Esophagus muscularis mucosa (tissue), 4 donors: ENCODE data around the gene ABLIM3. TPM values are rescaled to one million over a fixed set of nuclear protein-coding genes. Genes with fewer than 3 reads are reported as not detected.

ENCODE experiments used
- DNase-seq: peaks from one replicate; pipeline ENCODE4 v3.0.0-alpha.2; 2017; ENCODE audit errors: extremely low spot score
- H3K27ac ChIP-seq, 4 donors: fragments of 200-600 bp; sonication (generic); replicated peaks in 1 of 4; 1 replicate in 3 of 4; 2 replicates in 1 of 4; pipeline ENCODE4 v1.5.1; 2016 to 2019; ENCODE audit warnings: mild to moderate bottlenecking in 1 of 4
- H3K27me3 ChIP-seq, 4 donors: fragments of 200-600 bp; sonication (generic); one replicate each; pipeline versions ENCODE4 v1.5.1 to v1.6.0; 2016 to 2019
- H3K36me3 ChIP-seq, 4 donors: fragments of 200-600 bp; sonication (generic); one replicate each; pipeline ENCODE4 v1.5.1; 2016 to 2019
- H3K4me1 ChIP-seq, 4 donors: fragments of 200-600 bp; sonication (generic); one replicate each; pipeline ENCODE4 v1.5.1; 2016 to 2019
- H3K4me3 ChIP-seq, 4 donors: fragments of 200-600 bp; sonication (generic); 1 replicate in 2 of 4; 2 replicates in 2 of 4; pipeline ENCODE4 v1.5.1; 2016 to 2019; ENCODE audit warnings: mild to moderate bottlenecking in 4 of 4, moderate library complexity in 1 of 4
- H3K9me3 ChIP-seq, 4 donors: fragments of 200-600 bp; sonication (generic); 1 replicate in 3 of 4; 2 replicates in 1 of 4; pipeline ENCODE4 v1.5.1; 2016 to 2019
- EP300 ChIP-seq: sonication (generic); formaldehyde crosslinking; IDR thresholded peaks from one replicate; pipeline ENCODE4 v1.6.1; 2017; ENCODE audit warnings: antibody characterized with exemption
- POLR2A ChIP-seq: fragments of 450-650 bp; IDR thresholded peaks from one replicate; pipeline ENCODE4 v1.6.1; 2017; ENCODE audit warnings: antibody characterized with exemption, moderate library complexity, mild to moderate bottlenecking, low read depth
- POLR2AphosphoS5 ChIP-seq, 2 donors: sonication (generic); formaldehyde crosslinking; IDR thresholded peaks; one replicate each; pipeline ENCODE4 v1.6.1; 2017; ENCODE audit warnings: antibody characterized with exemption in 2 of 2
- WGBS: methylation state at CpG from one replicate; pipeline ENCODE4 v1.1.5; 2018; 5-methylcytosine and 5-hydroxymethylcytosine counted together
- intact Hi-C: fragments of 100-400 bp; cut with DNase I; formaldehyde crosslinking; loops from one replicate; pipeline ENCODE4 v1.15.1; 2023
- total RNA-seq, 4 donors: library from RNA; depleted of rRNA; stranded (reverse); fragments of >200 nt; gene quantifications; one replicate each; pipeline versions ENCODE4 v1.1.0 to v1.2.1, GENCODE V29; 2016
- TF ChIP-seq, protein P1 (sequence below), 3 experiments: fragments of 200-600 bp in 2 of 3; fragments of 450-650 bp in 1 of 3; sonication (generic) in 2 of 3; IDR thresholded peaks; one replicate each; pipeline ENCODE4 v1.5.1; 2017 to 2019; ENCODE audit warnings: antibody characterized with exemption in 3 of 3, mild to moderate bottlenecking in 2 of 3, moderate library complexity in 1 of 3

The ABLIM3 gene
- total RNA-seq, 4 donors from 2014 or later, result 40.9 to 64.5 (median 45.8) TPM

DNA sequence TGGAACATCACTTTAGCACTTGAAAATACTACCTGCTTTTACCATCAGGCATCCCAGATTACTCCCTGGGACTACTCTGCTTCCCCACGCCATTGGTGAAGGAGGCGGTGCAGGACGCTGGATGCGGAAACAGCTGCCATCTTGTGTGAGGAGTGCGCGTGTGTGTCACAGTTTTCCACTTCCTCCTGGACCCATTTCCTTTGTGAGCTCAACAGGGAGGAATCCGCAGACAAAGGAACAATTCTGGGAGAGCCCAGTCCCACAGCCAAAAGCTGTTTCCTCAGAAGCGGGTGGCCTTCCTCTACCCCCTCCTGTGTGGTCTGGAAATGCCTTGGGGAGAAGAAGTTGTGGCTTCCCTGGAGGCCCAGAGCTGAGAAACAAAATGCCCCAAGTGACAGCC, 147.1 kb downstream of the ABLIM3 start:
- no peak for DNase-seq
- Histone ChIP-seq H3K27me3 (no peaks in the 10 kb centered on the region), H3K27ac (peak overlapping the region; percentile 31 to 67 (median 56)), H3K4me3 (no peak overlapping the region), H3K36me3 (no peaks in the 10 kb centered on the region), H3K4me1 (peaks cover 23 to 67% (median 32%) of the 10 kb centered on the region in 4 donors), H3K9me3 (no peaks in the 10 kb centered on the region)
- intact Hi-C loops, result no loop called here
- TF ChIP-seq EP300 (no peak), POLR2A (no peak), POLR2AphosphoS5 (IDR thresholded peaks at IDR 0.05) (peak; percentile 35 to 50)
- WGBS, result 86% methylated on average over 8 of the region's 8 CpGs

DNA sequence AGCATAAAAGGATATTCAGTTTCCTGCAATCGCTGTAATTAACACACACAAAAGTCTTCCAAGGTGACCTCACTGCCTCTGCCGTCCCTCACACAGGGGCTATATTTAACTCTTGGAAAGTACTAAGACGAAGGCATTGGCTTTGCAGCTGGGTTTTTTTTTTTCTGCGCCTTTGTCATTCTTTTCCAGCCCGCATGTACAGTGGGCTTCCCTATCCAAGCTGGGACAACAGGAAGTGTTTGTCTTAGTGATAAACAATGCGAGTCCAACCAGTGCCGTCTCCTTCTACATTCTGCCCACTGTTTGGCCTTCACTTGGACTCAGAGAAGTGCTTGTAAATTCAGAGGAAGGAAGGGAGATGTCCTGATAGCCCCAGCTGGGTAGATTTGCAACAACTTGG, 148.0 kb downstream of the ABLIM3 start:
- no peaks in the 10 kb centered on the region for H3K36me3 ChIP-seq
- H3K9me3 ChIP-seq, result no peaks in the 10 kb centered on the region
- no peaks in the 10 kb centered on the region for H3K27me3 ChIP-seq
- no peak for DNase-seq
- peaks cover 18 to 59% (median 25%) of the 10 kb centered on the region in 4 donors for H3K4me1 ChIP-seq
- intact Hi-C loops, result no loop called here
- TF ChIP-seq POLR2A (no peak), EP300 (no peak), POLR2AphosphoS5 (IDR thresholded peaks at IDR 0.05) (no peak)
- TF ChIP-seq, protein P1, sequence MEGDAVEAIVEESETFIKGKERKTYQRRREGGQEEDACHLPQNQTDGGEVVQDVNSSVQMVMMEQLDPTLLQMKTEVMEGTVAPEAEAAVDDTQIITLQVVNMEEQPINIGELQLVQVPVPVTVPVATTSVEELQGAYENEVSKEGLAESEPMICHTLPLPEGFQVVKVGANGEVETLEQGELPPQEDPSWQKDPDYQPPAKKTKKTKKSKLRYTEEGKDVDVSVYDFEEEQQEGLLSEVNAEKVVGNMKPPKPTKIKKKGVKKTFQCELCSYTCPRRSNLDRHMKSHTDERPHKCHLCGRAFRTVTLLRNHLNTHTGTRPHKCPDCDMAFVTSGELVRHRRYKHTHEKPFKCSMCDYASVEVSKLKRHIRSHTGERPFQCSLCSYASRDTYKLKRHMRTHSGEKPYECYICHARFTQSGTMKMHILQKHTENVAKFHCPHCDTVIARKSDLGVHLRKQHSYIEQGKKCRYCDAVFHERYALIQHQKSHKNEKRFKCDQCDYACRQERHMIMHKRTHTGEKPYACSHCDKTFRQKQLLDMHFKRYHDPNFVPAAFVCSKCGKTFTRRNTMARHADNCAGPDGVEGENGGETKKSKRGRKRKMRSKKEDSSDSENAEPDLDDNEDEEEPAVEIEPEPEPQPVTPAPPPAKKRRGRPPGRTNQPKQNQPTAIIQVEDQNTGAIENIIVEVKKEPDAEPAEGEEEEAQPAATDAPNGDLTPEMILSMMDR (IDR thresholded peaks at IDR 0.05), result no peak
- WGBS, result 12% methylated on average over 6 of the region's 7 CpGs
- peak overlapping the region in 1 of 4 donors; percentile 0 for H3K4me3 ChIP-seq
- peak overlapping the region; percentile 31 to 67 (median 56) for H3K27ac ChIP-seq

DNA sequence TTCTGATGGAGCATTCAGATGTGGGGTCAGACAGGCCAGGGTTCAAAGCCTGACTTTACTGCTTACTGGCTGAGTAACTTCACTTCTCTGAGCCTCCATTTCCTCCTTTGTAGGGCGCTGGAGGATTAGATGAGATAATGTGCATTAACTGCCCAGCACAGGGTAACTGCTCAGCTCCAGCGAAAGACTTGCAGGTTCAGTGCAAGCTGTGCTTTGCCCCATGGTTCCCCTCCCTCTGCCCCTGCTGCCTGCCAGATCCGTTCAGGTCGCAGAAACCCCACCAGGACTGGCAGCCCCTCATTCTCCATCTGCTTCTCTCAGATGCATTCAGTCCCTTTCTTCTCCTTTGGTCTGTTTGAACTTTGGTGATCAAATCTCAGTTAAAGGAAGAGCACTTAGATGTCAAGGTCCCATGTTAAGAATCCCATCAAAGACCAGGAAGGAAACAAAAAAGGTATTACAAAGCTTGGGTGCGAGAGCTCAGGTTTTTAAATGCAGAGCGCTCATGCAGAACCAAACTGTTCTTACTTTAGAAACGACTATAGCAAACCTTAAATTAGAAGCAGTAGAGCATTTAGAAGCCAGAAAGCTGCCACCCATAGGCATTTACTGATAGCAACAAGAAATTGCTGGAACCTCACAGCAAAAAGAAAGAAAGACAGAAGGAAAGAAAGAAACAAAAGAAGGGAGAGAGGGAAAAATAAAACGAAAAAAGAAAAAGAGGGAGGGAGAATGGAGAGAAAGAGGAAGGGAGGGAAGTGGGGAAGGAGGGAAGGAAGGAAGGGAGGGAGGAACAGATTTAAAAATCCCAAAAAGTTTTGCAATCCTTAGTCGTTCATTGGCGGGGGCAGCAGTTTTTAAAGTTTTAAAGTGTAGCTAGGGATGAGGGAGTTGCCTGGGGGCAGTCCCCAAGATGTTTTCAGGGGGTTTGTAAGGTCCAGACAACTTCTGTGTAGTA, 153.9 kb downstream of the ABLIM3 start:
- H3K27ac ChIP-seq, result no peak overlapping the region

GRCh38 chr5:149297340-149298025, 156.2 kb downstream of the ABLIM3 start:
- TF ChIP-seq EP300, result no peak
- no peak for TF ChIP-seq POLR2AphosphoS5 (IDR thresholded peaks at IDR 0.05)
- TF ChIP-seq, protein P1 (IDR thresholded peaks at IDR 0.05), result no peak
- TF ChIP-seq POLR2A, result no peak
- intact Hi-C loops, result no loop called here

More for the DNA sequence above, 153.9 kb downstream of the ABLIM3 start:
- H3K4me3 ChIP-seq, result no peak overlapping the region
- no peak for DNase-seq
- intact Hi-C loops, result no loop called here
- WGBS, result 70% methylated on average over 9 of the region's 10 CpGs
- peaks cover 7 to 64% (median 18%) of the 10 kb centered on the region in 4 donors for H3K4me1 ChIP-seq
- H3K9me3 ChIP-seq, result no peaks in the 10 kb centered on the region
- H3K27me3 ChIP-seq, result no peaks in the 10 kb centered on the region
- peaks cover 0 to 8% (median 3%) of the 10 kb centered on the region in 4 donors for H3K36me3 ChIP-seq
- TF ChIP-seq POLR2A (no peak), EP300 (no peak), POLR2AphosphoS5 (IDR thresholded peaks at IDR 0.05) (no peak)
- TF ChIP-seq, protein P1 (IDR thresholded peaks at IDR 0.05), result no peak

GRCh38 chr5:149298163-149298562, 156.9 kb downstream of the ABLIM3 start:
- no peak for DNase-seq
- Histone ChIP-seq H3K27ac (no peak overlapping the region), H3K27me3 (no peaks in the 10 kb centered on the region), H3K4me3 (no peak overlapping the region), H3K36me3 (peaks cover 0 to 35% (median 14%) of the 10 kb centered on the region in 4 donors), H3K9me3 (no peaks in the 10 kb centered on the region), H3K4me1 (peaks cover 7 to 54% (median 19%) of the 10 kb centered on the region in 4 donors)
- TF ChIP-seq, protein P1 (IDR thresholded peaks at IDR 0.05), result no peak
- TF ChIP-seq POLR2A (no peak), POLR2AphosphoS5 (IDR thresholded peaks at IDR 0.05) (no peak), EP300 (no peak)
- WGBS, result 76% methylated on average over 1 of the region's 1 CpG
- intact Hi-C loops, result no loop called here

More at GRCh38 chr5:149297340-149298025, 156.2 kb downstream of the ABLIM3 start:
- Histone ChIP-seq H3K27ac (no peak overlapping the region), H3K4me1 (peaks cover 7 to 58% (median 19%) of the 10 kb centered on the region in 4 donors), H3K36me3 (peaks cover 0 to 28% (median 13%) of the 10 kb centered on the region in 4 donors), H3K4me3 (no peak overlapping the region), H3K27me3 (no peaks in the 10 kb centered on the region), H3K9me3 (no peaks in the 10 kb centered on the region)
- WGBS, result 88% methylated on average over 4 of the region's 5 CpGs
- no peak for DNase-seq
